CD14-positive monocyte (primary cell): Measurements from ENCODE around the gene ANKRD27. TPM values are rescaled to one million over a fixed set of nuclear protein-coding genes. Genes with fewer than 3 reads are reported as not detected.
A peak's percentile ranks its signal among the peaks of the same experiment; 100 is the strongest.

Experiments
- DNase-seq, 3 donors: peaks; one replicate each; pipeline ENCODE4 v3.0.0-alpha.2; 2011 to 2022
- H2AFZ ChIP-seq: 2 replicates; pipeline ENCODE4 v1.6.0; 2012; ENCODE audit warnings: mild to moderate bottlenecking, low read depth, low read length, inconsistent platforms; ENCODE audit not compliant: insufficient read depth, poor library complexity, severe bottlenecking
- H3K27ac ChIP-seq, 2 donors: 1 replicate in 1 of 2; 2 replicates in 1 of 2; pipeline ENCODE4 v1.5.1; 2012 to 2013; ENCODE audit warnings: low read length in 2 of 2, control low read depth in 1 of 2, inconsistent platforms in 1 of 2, low read depth in 1 of 2, mild to moderate bottlenecking in 1 of 2
- H3K27me3 ChIP-seq, 2 donors: one replicate each; pipeline versions ENCODE4 v1.6.0 to v1.6.1; 2011 to 2013; ENCODE audit warnings: low read length in 2 of 2; ENCODE audit not compliant: control insufficient read depth in 2 of 2, insufficient read depth in 2 of 2
- H3K36me3 ChIP-seq, 2 donors: replicated peaks in 1 of 2; 1 replicate in 1 of 2; 2 replicates in 1 of 2; pipeline versions ENCODE4 v1.5.1 to v1.6.1; 2012 to 2013; ENCODE audit warnings: low read length in 2 of 2, control low read depth in 1 of 2, inconsistent platforms in 1 of 2, mild to moderate bottlenecking in 1 of 2; ENCODE audit not compliant: insufficient read depth in 2 of 2, control insufficient read depth in 1 of 2
- H3K4me1 ChIP-seq, 2 donors: 1 replicate in 1 of 2; 2 replicates in 1 of 2; pipeline versions ENCODE4 v1.5.1 to v1.6.1; 2012 to 2013; ENCODE audit warnings: low read length in 2 of 2, control low read depth in 1 of 2, inconsistent platforms in 1 of 2, mild to moderate bottlenecking in 1 of 2, moderate library complexity in 1 of 2; ENCODE audit not compliant: insufficient read depth in 2 of 2, control insufficient read depth in 1 of 2
- H3K4me2 ChIP-seq: replicated peaks from 2 replicates; pipeline ENCODE3; 2012; ENCODE audit warnings: low read length, moderate library complexity, mild to moderate bottlenecking; ENCODE audit not compliant: poor library complexity, severe bottlenecking; ENCODE audit errors: extremely low read depth
- H3K4me3 ChIP-seq, 3 experiments: fragments of 200-600 bp in 1 of 3; sonication (generic) in 1 of 3; replicated peaks in 1 of 3; 1 replicate in 2 of 3; 2 replicates in 1 of 3; pipeline ENCODE4 v1.5.1; 2011 to 2013; ENCODE audit warnings: low read length in 3 of 3, mild to moderate bottlenecking in 3 of 3, control low read depth in 2 of 3, low read depth in 2 of 3, inconsistent platforms in 1 of 3, moderate library complexity in 1 of 3
- H3K79me2 ChIP-seq: 2 replicates; pipeline ENCODE4 v1.6.0; 2012; ENCODE audit warnings: mild to moderate bottlenecking, control low read depth, inconsistent platforms, low read length, moderate library complexity; ENCODE audit not compliant: insufficient read depth
- H3K9ac ChIP-seq: 2 replicates; pipeline ENCODE4 v1.6.0; 2017; ENCODE audit warnings: low read length, mild to moderate bottlenecking; ENCODE audit not compliant: insufficient read depth, poor library complexity, severe bottlenecking
- H3K9me3 ChIP-seq, 2 donors: replicated peaks in 1 of 2; 1 replicate in 1 of 2; 2 replicates in 1 of 2; pipeline versions ENCODE4 v1.5.1 to v1.6.1; 2012 to 2013; ENCODE audit warnings: low read length in 2 of 2, control low read depth in 1 of 2; ENCODE audit not compliant: control insufficient read depth in 1 of 2, insufficient read depth in 1 of 2
- H4K20me1 ChIP-seq: 2 replicates; pipeline ENCODE4 v1.6.0; 2012; ENCODE audit warnings: mild to moderate bottlenecking, low read length, control low read depth, moderate library complexity; ENCODE audit not compliant: insufficient read depth
- H3K27ac Mint-ChIP-seq, 7 donors: one replicate each; pipeline ENCODE4 v1.8.0; 2020; ENCODE audit warnings: mild to moderate bottlenecking in 7 of 7, mixed read lengths in 7 of 7, moderate library complexity in 6 of 7, inconsistent platforms in 2 of 7
- H3K27me3 Mint-ChIP-seq, 3 donors: one replicate each; pipeline ENCODE4 v1.8.0; 2021 to 2022; ENCODE audit warnings: low read depth in 3 of 3, mild to moderate bottlenecking in 3 of 3, mixed read lengths in 3 of 3, moderate library complexity in 3 of 3, inconsistent platforms in 1 of 3
- H3K36me3 Mint-ChIP-seq, 2 donors: one replicate each; pipeline ENCODE4 v1.8.0; 2020; ENCODE audit warnings: mixed read lengths in 2 of 2, inconsistent platforms in 1 of 2, mild to moderate bottlenecking in 1 of 2
- H3K4me1 Mint-ChIP-seq: one replicate; pipeline ENCODE4 v1.8.0; 2020; ENCODE audit warnings: mild to moderate bottlenecking, mixed read lengths
- H3K4me3 Mint-ChIP-seq, 2 donors: one replicate each; pipeline ENCODE4 v1.8.0; 2020; ENCODE audit warnings: mild to moderate bottlenecking in 2 of 2, mixed read lengths in 2 of 2, moderate library complexity in 1 of 2
- H3K9me3 Mint-ChIP-seq, 7 donors: one replicate each; pipeline ENCODE4 v1.8.0; 2020 to 2022; ENCODE audit warnings: mixed read lengths in 7 of 7, mild to moderate bottlenecking in 6 of 7, moderate library complexity in 6 of 7, inconsistent platforms in 2 of 7
- CTCF ChIP-seq: fragments of 200-600 bp; IDR thresholded peaks from one replicate; pipeline ENCODE4 v1.8.0; 2022; ENCODE audit warnings: antibody characterized with exemption, mild to moderate bottlenecking
- WGBS: methylation state at CpG from one replicate; pipeline ENCODE4 v1.1.5; 2013; ENCODE audit warnings: missing lambda C conversion rate; ENCODE audit not compliant: insufficient coverage; 5-methylcytosine and 5-hydroxymethylcytosine counted together
- intact Hi-C, 2 donors: fragments of 100-400 bp; cut with micrococcal nuclease; formaldehyde crosslinking; loops; one replicate each; pipeline versions ENCODE4 v1.15.0 to v1.15.1; 2023
- polyA plus RNA-seq, 3 donors: library from polyadenylated mRNA; depleted of rRNA in 1 of 3; unstranded in 2 of 3; stranded (reverse) in 1 of 3; fragments of 300-500 nt in 2 of 3; fragments of >200 nt in 1 of 3; fragmentation: Illumina TruSeq in 2 of 3; gene quantifications; 1 replicate in 2 of 3; 2 replicates in 1 of 3; pipeline ENCODE4 v1.2.3, GENCODE V29; 2012 to 2021

The ANKRD27 gene
- polyA plus RNA-seq, 3 donors = 8.7 to 17.5 (median 14.5) TPM

GRCh38 chr19:32603961-32604360 lies 71.0 kb downstream of the ANKRD27 start:
- Histone ChIP-seq H3K36me3 (peaks cover 63 to 89% of the 10 kb centered on the region in 2 donors), H3K27me3 (no peaks in the 10 kb centered on the region), H3K4me2 (no peak overlapping the region), H2AFZ (no peak overlapping the region), H3K79me2 (no peaks in the 10 kb centered on the region), H3K4me1 (no peaks in the 10 kb centered on the region), H3K4me3 (no peak overlapping the region), H3K27ac (no peak overlapping the region), H4K20me1 (no peaks in the 10 kb centered on the region), H3K9me3 (no peaks in the 10 kb centered on the region), H3K9ac (no peak overlapping the region)
- no peak for TF ChIP-seq CTCF
- Mint-ChIP-seq H3K36me3 (peaks cover 58 to 87% of the 10 kb centered on the region in 2 donors), H3K27ac (peak overlapping the region in 1 of 7 donors; percentile 56), H3K4me3 (no peak overlapping the region), H3K4me1 (no peaks in the 10 kb centered on the region), H3K27me3 (no peaks in the 10 kb centered on the region), H3K9me3 (peaks cover 0 to 2% (median 0%) of the 10 kb centered on the region in 7 donors)
- intact Hi-C loops = no loop called here
- DNase-seq = no peak
- WGBS = 100% methylated on average over 13 of the region's 14 CpGs

- Histone ChIP-seq H4K20me1 (no peaks in the 10 kb centered on the region), H3K4me1 (no peaks in the 10 kb centered on the region), H3K9ac (no peak overlapping the region), H3K27ac (no peak overlapping the region), H3K79me2 (no peaks in the 10 kb centered on the region), H3K4me2 (no peak overlapping the region), H3K27me3 (no peaks in the 10 kb centered on the region), H3K36me3 (peaks cover 74 to 94% of the 10 kb centered on the region in 2 donors), H2AFZ (no peak overlapping the region), H3K4me3 (no peak overlapping the region), H3K9me3 (no peaks in the 10 kb centered on the region)
- H3K27me3 Mint-ChIP-seq = peaks cover 0 to 2% (median 0%) of the 10 kb centered on the region in 3 donors
- no peak overlapping the region for H3K27ac Mint-ChIP-seq
- intact Hi-C loops = no loop called here
- no peak overlapping the region for H3K4me3 Mint-ChIP-seq
- no peaks in the 10 kb centered on the region for H3K4me1 Mint-ChIP-seq
- DNase-seq = peak; percentile 41 to 62 (median 52)
- H3K36me3 Mint-ChIP-seq = peaks cover 73 to 87% of the 10 kb centered on the region in 2 donors
- TF ChIP-seq CTCF = peak; percentile 87
- WGBS = 20% methylated on average over 1 of the region's 2 CpGs
- peaks cover 0 to 2% (median 0%) of the 10 kb centered on the region in 7 donors for H3K9me3 Mint-ChIP-seq
Measured at GRCh38 chr19:32599736-32600157, 75.2 kb downstream of the ANKRD27 start.
